ENCODE results near the gene TMEM245. TPM values are rescaled to one million over a fixed set of nuclear protein-coding genes. Genes with fewer than 3 reads are reported as not detected.

The TMEM245 gene
- total and polyA plus RNA-seq, 10 of the 15 experiments (the other 5 are each of a cell fraction or from before 2014, with no cell fraction given) = 7.4 to 36.1 (median 19.0) TPM

- FAIRE-seq = no peak
- no TSS peak for BruUV-seq (replicated peaks)
- Histone ChIP-seq H3K4me1 (ENCODE audit: control insufficient read depth, insufficient read depth, low read length) (peaks cover 25% of the 10 kb centered on the region), H4K20me1 (ENCODE audit: control insufficient read depth, insufficient read depth) (no peaks in the 10 kb centered on the region), H3K9me3 (replicated peaks; ENCODE audit: control insufficient read depth, insufficient read depth, low read length) (no peaks in the 10 kb centered on the region), H3K36me3 (ENCODE audit: control insufficient read depth in 2 of 2, insufficient read depth in 2 of 2, low read length in 1 of 2) (no peaks in the 10 kb centered on the region), H3K27me3 (replicated peaks in 1 of 2; ENCODE audit: control insufficient read depth in 2 of 2, insufficient read depth in 2 of 2, low read length in 1 of 2) (no peaks in the 10 kb centered on the region), H3K9ac (ENCODE audit: control insufficient read depth, insufficient read depth, low read length) (no peak overlapping the region), H3K4me2 (ENCODE audit: control insufficient read depth, insufficient read depth) (peak overlapping the region; percentile 33; the same call in 1 of the 2 replicates), H3K4me3 (no peak overlapping the region), H3K27ac (ENCODE audit: control insufficient read depth, insufficient read depth) (no peak overlapping the region), H3K79me2 (ENCODE audit: control insufficient read depth, insufficient read depth, low read length) (peaks cover 15% of the 10 kb centered on the region), H2AFZ (ENCODE audit: control insufficient read depth, low read depth, low read length) (peak overlapping the region; percentile 69)
- in situ Hi-C loops (cut with MboI) = no loop called here
- ChIA-PET POLR2A (no interaction called here), RAD21 (ENCODE audit: unreplicated experiment) (no interaction called here), SMC1A (ENCODE audit: uncharacterized antibody, unreplicated experiment) (interaction anchor here (0.7 to 0.9 kb wide), 2 partner anchors 13 to 15 kb away, joined by 3 read pairs; no protein-coding TSS in a partner anchor), CTCF (interaction anchor here (0.9 kb wide), 1 partner anchor 11 kb away, joined by 3 read pairs; no protein-coding TSS in a partner anchor)
- 60% methylated on average over 16 of the region's 19 CpGs for WGBS (ENCODE audit: insufficient coverage, insufficient replicate concordance, low lambda C conversion rate, missing lambda C conversion rate)
- no peak for DNase-seq (ENCODE audit: low read depth, low spot score)
- ATAC-seq = no peak
- TF ChIP-seq BMI1 (IDR thresholded peaks at IDR 0.05; ENCODE audit: borderline replicate concordance) = no peak
- TF ChIP-seq BCL11A (IDR thresholded peaks at IDR 0.05; ENCODE audit: low read depth, low read length) = no peak
- no peak for TF ChIP-seq IKZF2 (IDR thresholded peaks at IDR 0.05)
- no peak for TF ChIP-seq TCF3 (IDR thresholded peaks at IDR 0.05; ENCODE audit: borderline replicate concordance, insufficient read depth, low read depth, low read length)
- TF ChIP-seq, protein P1, sequence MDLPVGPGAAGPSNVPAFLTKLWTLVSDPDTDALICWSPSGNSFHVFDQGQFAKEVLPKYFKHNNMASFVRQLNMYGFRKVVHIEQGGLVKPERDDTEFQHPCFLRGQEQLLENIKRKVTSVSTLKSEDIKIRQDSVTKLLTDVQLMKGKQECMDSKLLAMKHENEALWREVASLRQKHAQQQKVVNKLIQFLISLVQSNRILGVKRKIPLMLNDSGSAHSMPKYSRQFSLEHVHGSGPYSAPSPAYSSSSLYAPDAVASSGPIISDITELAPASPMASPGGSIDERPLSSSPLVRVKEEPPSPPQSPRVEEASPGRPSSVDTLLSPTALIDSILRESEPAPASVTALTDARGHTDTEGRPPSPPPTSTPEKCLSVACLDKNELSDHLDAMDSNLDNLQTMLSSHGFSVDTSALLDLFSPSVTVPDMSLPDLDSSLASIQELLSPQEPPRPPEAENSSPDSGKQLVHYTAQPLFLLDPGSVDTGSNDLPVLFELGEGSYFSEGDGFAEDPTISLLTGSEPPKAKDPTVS (IDR thresholded peaks at IDR 0.05; ENCODE audit: low read depth, low read length) = no peak
- no peak for TF ChIP-seq BRCA1 (IDR thresholded peaks at IDR 0.05; ENCODE audit: low read depth, low read length)
- TF ChIP-seq, protein P2, sequence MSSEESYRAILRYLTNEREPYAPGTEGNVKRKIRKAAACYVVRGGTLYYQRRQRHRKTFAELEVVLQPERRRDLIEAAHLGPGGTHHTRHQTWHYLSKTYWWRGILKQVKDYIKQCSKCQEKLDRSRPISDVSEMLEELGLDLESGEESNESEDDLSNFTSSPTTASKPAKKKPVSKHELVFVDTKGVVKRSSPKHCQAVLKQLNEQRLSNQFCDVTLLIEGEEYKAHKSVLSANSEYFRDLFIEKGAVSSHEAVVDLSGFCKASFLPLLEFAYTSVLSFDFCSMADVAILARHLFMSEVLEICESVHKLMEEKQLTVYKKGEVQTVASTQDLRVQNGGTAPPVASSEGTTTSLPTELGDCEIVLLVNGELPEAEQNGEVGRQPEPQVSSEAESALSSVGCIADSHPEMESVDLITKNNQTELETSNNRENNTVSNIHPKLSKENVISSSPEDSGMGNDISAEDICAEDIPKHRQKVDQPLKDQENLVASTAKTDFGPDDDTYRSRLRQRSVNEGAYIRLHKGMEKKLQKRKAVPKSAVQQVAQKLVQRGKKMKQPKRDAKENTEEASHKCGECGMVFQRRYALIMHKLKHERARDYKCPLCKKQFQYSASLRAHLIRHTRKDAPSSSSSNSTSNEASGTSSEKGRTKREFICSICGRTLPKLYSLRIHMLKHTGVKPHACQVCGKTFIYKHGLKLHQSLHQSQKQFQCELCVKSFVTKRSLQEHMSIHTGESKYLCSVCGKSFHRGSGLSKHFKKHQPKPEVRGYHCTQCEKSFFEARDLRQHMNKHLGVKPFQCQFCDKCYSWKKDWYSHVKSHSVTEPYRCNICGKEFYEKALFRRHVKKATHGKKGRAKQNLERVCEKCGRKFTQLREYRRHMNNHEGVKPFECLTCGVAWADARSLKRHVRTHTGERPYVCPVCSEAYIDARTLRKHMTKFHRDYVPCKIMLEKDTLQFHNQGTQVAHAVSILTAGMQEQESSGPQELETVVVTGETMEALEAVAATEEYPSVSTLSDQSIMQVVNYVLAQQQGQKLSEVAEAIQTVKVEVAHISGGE (CRISPR knock-in tag; IDR thresholded peaks at IDR 0.05) = no peak
- no peak for TF ChIP-seq SREBF1 (IDR thresholded peaks at IDR 0.05; ENCODE audit: low read length)
- no peak for TF ChIP-seq RELA (IDR thresholded peaks at IDR 0.05; ENCODE audit: borderline replicate concordance, partially characterized antibody)
- no peak for TF ChIP-seq E2F8 (IDR thresholded peaks at IDR 0.05; ENCODE audit: low read depth, partially characterized antibody)
- intact Hi-C loops (cut with micrococcal nuclease; ENCODE audit: unreplicated experiment) = loop anchor here (10.0 kb wide), 1 partner anchor 401 kb away; no protein-coding TSS in a partner anchor
These were observed 105.8 kb downstream of the TMEM245 start for GRCh38 chr9:109013679-109014607.
